22Rv1 (cell line): ENCODE measurements around the gene MPV17.

ENCODE experiments used
- H3K27ac ChIP-seq: fragments of 450-650 bp; 2 replicates; pipeline ENCODE4 v1.5.1; 2017
- CTCF ChIP-seq: fragments of 450-650 bp; IDR thresholded peaks from 2 replicates; pipeline ENCODE4 v1.5.1; 2017; ENCODE audit warnings: mild to moderate bottlenecking
- ZFX ChIP-seq: fragments of 450-650 bp; IDR thresholded peaks from 2 replicates; pipeline ENCODE4 v1.6.1; 2017; ENCODE audit warnings: antibody characterized with exemption, borderline replicate concordance

The MPV17 gene

GRCh38 chr2:27307545-27308358, 15.1 kb downstream of the MPV17 start:
- TF ChIP-seq CTCF, result no peak
- no peak for TF ChIP-seq ZFX

GRCh38 chr2:27307287-27307544, 15.7 kb downstream of the MPV17 start:
- TF ChIP-seq CTCF (no peak), ZFX (no peak)
- H3K27ac ChIP-seq, result no peak overlapping the region

More at GRCh38 chr2:27307545-27308358, 15.1 kb downstream of the MPV17 start:
- H3K27ac ChIP-seq, result no peak overlapping the region

- no peak overlapping the region for H3K27ac ChIP-seq
- TF ChIP-seq CTCF, result no peak
- TF ChIP-seq ZFX, result no peak
Observed at GRCh38 chr2:27306573-27307286, 16.2 kb downstream of the MPV17 start.

GRCh38 chr2:27306136-27306535, 16.8 kb downstream of the MPV17 start:
- TF ChIP-seq CTCF (no peak), ZFX (no peak)
- no peak overlapping the region for H3K27ac ChIP-seq

- TF ChIP-seq CTCF (no peak), ZFX (no peak)
- H3K27ac ChIP-seq, result no peak overlapping the region
Observed at GRCh38 chr2:27305516-27305915, 17.4 kb downstream of the MPV17 start.

- TF ChIP-seq ZFX (no peak), CTCF (no peak)
- no peak overlapping the region for H3K27ac ChIP-seq
Observed at GRCh38 chr2:27304488-27305240, 18.2 kb downstream of the MPV17 start.
